HepG2 (cell line): Measurements from ENCODE around the gene ARTN. TPM values are rescaled to one million over a fixed set of nuclear protein-coding genes. Genes with fewer than 3 reads are reported as not detected.

Experiments
- ADNP ChIP-seq: sonication (generic); formaldehyde crosslinking; IDR thresholded peaks from 2 replicates; pipeline ENCODE4 v1.4.0; 2020; ENCODE audit warnings: missing genetic modification reagents
- BATF2 ChIP-seq: sonication (generic); formaldehyde crosslinking; IDR thresholded peaks from 2 replicates; pipeline ENCODE4 v1.8.0; 2022; ENCODE audit warnings: mild to moderate bottlenecking, missing genetic modification reagents, moderate library complexity
- BRF2 ChIP-seq: sonication (generic); formaldehyde crosslinking; IDR thresholded peaks from 2 replicates; pipeline ENCODE4 v1.8.1; 2022; ENCODE audit warnings: mild to moderate bottlenecking, missing genetic modification reagents
- CEBPZ ChIP-seq: IDR thresholded peaks from 2 replicates; pipeline ENCODE4 v1.6.1; 2012; ENCODE audit warnings: low read length, improper control_type of control experiment
- SATB2 ChIP-seq: sonication (generic); formaldehyde crosslinking; IDR thresholded peaks from 2 replicates; pipeline ENCODE4 v1.5.0; 2020; ENCODE audit warnings: missing genetic modification reagents
- THAP7 ChIP-seq: sonication (generic); formaldehyde crosslinking; IDR thresholded peaks from 2 replicates; pipeline ENCODE4 v1.8.1; 2023; ENCODE audit warnings: mild to moderate bottlenecking, missing genetic modification reagents
- ZBTB1 ChIP-seq: sonication (generic); formaldehyde crosslinking; IDR thresholded peaks from 2 replicates; pipeline ENCODE4 v1.4.0; 2020; ENCODE audit warnings: missing genetic modification reagents, borderline replicate concordance
- ZBTB26 ChIP-seq: IDR thresholded peaks from 2 replicates; pipeline ENCODE4 v1.6.1; 2016; ENCODE audit warnings: missing compliant biosample characterization, missing genetic modification reagents, borderline replicate concordance
- ZBTB7B ChIP-seq: sonication (generic); formaldehyde crosslinking; IDR thresholded peaks from 2 replicates; pipeline ENCODE4 v1.4.0; 2020; ENCODE audit warnings: missing genetic modification reagents
- ZNF142 ChIP-seq: sonication (generic); formaldehyde crosslinking; IDR thresholded peaks from 2 replicates; pipeline ENCODE4 v1.4.0; 2020; ENCODE audit warnings: missing genetic modification reagents
- ZNF24 ChIP-seq: fragments of 450-650 bp; IDR thresholded peaks from 2 replicates; pipeline ENCODE4 v1.6.1; 2017; ENCODE audit warnings: antibody characterized with exemption, mild to moderate bottlenecking
- ZNF775 ChIP-seq: sonication (generic); formaldehyde crosslinking; IDR thresholded peaks from 2 replicates; pipeline ENCODE4 v1.4.0; 2020; ENCODE audit warnings: missing genetic modification reagents, mild to moderate bottlenecking, moderate library complexity, borderline replicate concordance
- ZNF781 ChIP-seq: sonication (generic); formaldehyde crosslinking; IDR thresholded peaks from 2 replicates; pipeline ENCODE4 v1.5.1; 2020; ENCODE audit warnings: borderline replicate concordance, mild to moderate bottlenecking, missing genetic modification reagents; ENCODE audit errors: not compliant biosample characterization
- ZNF879 ChIP-seq: sonication (generic); formaldehyde crosslinking; IDR thresholded peaks from 2 replicates; pipeline ENCODE4 v1.8.1; 2023; ENCODE audit warnings: missing genetic modification reagents
- polyA plus RNA-seq, 8 experiments: library from polyadenylated mRNA; depleted of rRNA in 3 of 8; stranded (reverse) in 7 of 8; unstranded in 1 of 8; fragments of >200 nt; fragmentation: Illumina TruSeq in 4 of 8; extraction: Trizol in 4 of 8; gene quantifications; 2 replicates each; pipeline versions ENCODE4 v1.2.1 to v1.2.3, GENCODE V29; 2011 to 2016; ENCODE audit warnings: low read depth in 4 of 8, missing spikeins in 1 of 8, mixed read lengths in 1 of 8; ENCODE audit not compliant: insufficient read depth in 1 of 8
- total RNA-seq, 5 experiments: library from RNA; depleted of rRNA; stranded (reverse); fragments of >200 nt; fragmentation: Illumina TruSeq; extraction: Trizol; gene quantifications; 2 replicates each; pipeline ENCODE4 v1.2.3, GENCODE V29; 2016; ENCODE audit warnings: low read depth in 1 of 5

ARTN gene
- total and polyA plus RNA-seq, 2 of the 13 experiments (the other 11 are each of a cell fraction or from before 2014, with no cell fraction given) = 0.11 to 0.62 TPM

- peak; percentile 45; the same call in 1 of the 2 replicates for TF ChIP-seq ZNF142
- TF ChIP-seq ZBTB26 = peak; percentile 67; the same call in 1 of the 2 replicates
- TF ChIP-seq ADNP (CRISPR knock-in tag) = peak; percentile 89
- TF ChIP-seq BATF2 (CRISPR knock-in tag) = peak; percentile 80
- TF ChIP-seq CEBPZ = no peak
- no peak for TF ChIP-seq ZNF879 (CRISPR knock-in tag)
- no peak for TF ChIP-seq ZBTB1
- no peak for TF ChIP-seq ZNF775 (CRISPR knock-in tag)
- no peak for TF ChIP-seq ZNF781
- TF ChIP-seq BRF2 (CRISPR knock-in tag) = peak; percentile 61; the same call in 1 of the 2 replicates
- peak; percentile 83; the same call in 1 of the 2 replicates for TF ChIP-seq ZBTB7B
- peak; percentile 27; the same call in 1 of the 2 replicates for TF ChIP-seq SATB2
- peak; percentile 79; the same call in 1 of the 2 replicates for TF ChIP-seq THAP7 (CRISPR knock-in tag)
- TF ChIP-seq ZNF24 = no peak
These were observed 12.8 kb downstream of the ARTN start, which contains the start of gene IPO13 (continued) for GRCh38 chr1:43946236-43947060.
